ENCODE results near the gene STXBP4.

The STXBP4 gene

DNA sequence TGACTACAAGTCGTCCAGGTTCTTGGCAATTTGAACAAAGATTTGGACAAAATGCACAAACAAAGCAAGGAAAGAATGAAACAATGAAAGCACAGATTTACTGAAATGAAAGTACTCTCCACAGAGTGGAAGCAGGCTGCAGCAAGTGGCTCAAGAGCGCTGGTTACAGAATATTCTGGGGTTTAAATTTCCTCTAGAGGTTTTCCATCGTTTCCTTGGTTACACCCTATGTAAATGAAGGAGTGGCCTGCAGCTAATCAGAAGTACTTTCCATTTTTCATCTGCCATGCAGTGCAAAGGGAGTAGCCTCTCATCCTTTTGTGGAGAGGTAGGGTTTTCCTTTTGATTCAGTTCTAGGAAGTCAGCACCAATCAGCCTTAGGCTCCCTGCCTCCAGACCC, 11.8 kb downstream of the STXBP4 start:
- peaks cover 4% of the 10 kb centered on the region for H3K9me3 ChIP-seq (ENCODE audit: control insufficient read depth, insufficient read depth, low read length)
- H3K4me1 ChIP-seq (ENCODE audit: insufficient read depth, low read length): no peaks in the 10 kb centered on the region
- no peaks in the 10 kb centered on the region; the same call in 1 of the 2 replicates for H3K36me3 ChIP-seq (ENCODE audit: insufficient read depth, low read length)
- no peak overlapping the region for H3K9ac ChIP-seq (ENCODE audit: low read depth, low read length)

- H3K36me3 ChIP-seq (ENCODE audit: insufficient read depth, low read length): no peaks in the 10 kb centered on the region; the same call in 1 of the 2 replicates
- no peak overlapping the region for H3K9ac ChIP-seq (ENCODE audit: low read depth, low read length)
- H3K9me3 ChIP-seq (ENCODE audit: control insufficient read depth, insufficient read depth, low read length): peaks cover 4% of the 10 kb centered on the region
- H3K4me1 ChIP-seq (ENCODE audit: insufficient read depth, low read length): peaks cover 5% of the 10 kb centered on the region; the same call in 1 of the 2 replicates
These were observed 13.8 kb downstream of the STXBP4 start for GRCh38 chr17:54982399-54982798.

GRCh38 chr17:54983260-54983659, 14.7 kb downstream of the STXBP4 start:
- Histone ChIP-seq H3K9me3 (ENCODE audit: control insufficient read depth, insufficient read depth, low read length) (peaks cover 4% of the 10 kb centered on the region), H3K9ac (ENCODE audit: low read depth, low read length) (no peak overlapping the region), H3K4me1 (ENCODE audit: insufficient read depth, low read length) (peaks cover 5% of the 10 kb centered on the region; the same call in 1 of the 2 replicates), H3K36me3 (ENCODE audit: insufficient read depth, low read length) (no peaks in the 10 kb centered on the region; the same call in 1 of the 2 replicates)

DNA sequence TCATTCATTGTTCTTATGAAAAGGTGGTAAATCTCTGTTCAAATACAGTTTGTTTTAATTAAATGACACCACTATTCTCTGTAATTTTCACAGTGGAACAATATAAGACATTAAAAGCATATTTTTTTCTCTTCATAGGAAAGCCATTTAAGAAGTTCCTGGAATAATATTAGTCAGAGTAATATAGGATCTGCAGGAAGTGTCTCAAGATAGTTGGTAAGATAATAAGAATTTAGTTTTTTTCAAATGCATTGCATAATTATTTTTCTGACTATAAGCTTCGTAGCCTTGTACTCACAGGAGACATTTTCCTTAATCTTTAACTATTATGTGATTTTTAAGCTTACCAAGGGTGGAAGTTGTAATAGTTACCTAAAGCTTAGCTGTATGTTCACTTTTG, 16.9 kb downstream of the STXBP4 start:
- no peaks in the 10 kb centered on the region; the same call in 1 of the 2 replicates for H3K36me3 ChIP-seq (ENCODE audit: insufficient read depth, low read length)
- H3K4me1 ChIP-seq (ENCODE audit: insufficient read depth, low read length): peaks cover 5% of the 10 kb centered on the region; the same call in 1 of the 2 replicates
- no peaks in the 10 kb centered on the region for H3K9me3 ChIP-seq (ENCODE audit: control insufficient read depth, insufficient read depth, low read length)
- H3K9ac ChIP-seq (ENCODE audit: low read depth, low read length): no peak overlapping the region

GRCh38 chr17:54990118-54990517, 21.6 kb downstream of the STXBP4 start:
- no peak overlapping the region for H3K9ac ChIP-seq (ENCODE audit: low read depth, low read length)
- H3K36me3 ChIP-seq (ENCODE audit: insufficient read depth, low read length): no peaks in the 10 kb centered on the region
- H3K9me3 ChIP-seq (ENCODE audit: control insufficient read depth, insufficient read depth, low read length): no peaks in the 10 kb centered on the region
- H3K4me1 ChIP-seq (ENCODE audit: insufficient read depth, low read length): peaks cover 5% of the 10 kb centered on the region; the same call in 1 of the 2 replicates

GRCh38 chr17:54991567-54991966, 23.0 kb downstream of the STXBP4 start:
- peaks cover 3% of the 10 kb centered on the region; the same call in 1 of the 2 replicates for H3K36me3 ChIP-seq (ENCODE audit: insufficient read depth, low read length)
- no peak overlapping the region for H3K9ac ChIP-seq (ENCODE audit: low read depth, low read length)
- H3K9me3 ChIP-seq (ENCODE audit: control insufficient read depth, insufficient read depth, low read length): no peaks in the 10 kb centered on the region
- H3K4me1 ChIP-seq (ENCODE audit: insufficient read depth, low read length): peaks cover 5% of the 10 kb centered on the region; the same call in 1 of the 2 replicates

- no peaks in the 10 kb centered on the region for H3K4me1 ChIP-seq (ENCODE audit: insufficient read depth, low read length)
- no peaks in the 10 kb centered on the region for H3K9me3 ChIP-seq (ENCODE audit: control insufficient read depth, insufficient read depth, low read length)
- H3K9ac ChIP-seq (ENCODE audit: low read depth, low read length): no peak overlapping the region
- peaks cover 3% of the 10 kb centered on the region; the same call in 1 of the 2 replicates for H3K36me3 ChIP-seq (ENCODE audit: insufficient read depth, low read length)
These were observed 24.5 kb downstream of the STXBP4 start for GRCh38 chr17:54992797-54993639.

DNA sequence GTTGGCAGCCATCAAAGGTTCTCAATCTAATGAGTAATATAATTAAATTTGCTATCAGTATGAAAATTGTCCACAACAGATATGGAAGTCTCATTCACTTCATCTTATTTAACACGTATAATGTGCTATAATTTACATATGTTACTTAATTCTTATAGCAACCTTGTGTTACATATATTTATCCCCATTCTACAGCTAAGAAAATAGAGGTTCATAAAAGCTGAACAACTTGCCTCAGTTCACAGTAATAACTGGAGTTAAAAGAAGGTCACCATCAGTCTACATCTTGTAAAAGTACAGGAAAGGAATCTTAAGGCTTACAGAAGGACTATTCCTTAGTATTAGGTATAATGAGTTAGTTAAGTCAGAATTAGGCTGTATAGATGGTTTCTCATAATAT, 27.9 kb downstream of the STXBP4 start:
- H3K36me3 ChIP-seq (ENCODE audit: insufficient read depth, low read length): peaks cover 3% of the 10 kb centered on the region; the same call in 1 of the 2 replicates
- H3K9me3 ChIP-seq (ENCODE audit: control insufficient read depth, insufficient read depth, low read length): no peaks in the 10 kb centered on the region
- H3K9ac ChIP-seq (ENCODE audit: low read depth, low read length): no peak overlapping the region
- no peaks in the 10 kb centered on the region for H3K4me1 ChIP-seq (ENCODE audit: insufficient read depth, low read length)

DNA sequence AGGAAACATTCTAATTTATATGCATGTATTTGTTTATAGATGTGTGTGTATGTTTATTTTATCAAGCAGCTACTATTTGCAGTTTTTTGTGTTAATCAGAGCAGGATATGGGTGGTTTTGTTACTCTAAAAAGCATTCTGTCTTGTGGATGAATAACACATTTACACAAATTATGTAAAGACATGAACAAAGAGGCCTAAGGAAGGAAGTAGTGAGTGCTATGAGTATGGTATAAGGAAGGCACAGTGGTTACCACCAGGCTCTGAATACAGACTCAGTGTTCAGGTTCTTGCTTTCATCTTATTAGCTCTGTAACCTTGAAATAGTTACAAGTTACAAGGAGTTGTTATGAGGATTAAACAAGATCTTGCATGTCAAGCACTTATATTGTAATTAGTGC, 33.9 kb downstream of the STXBP4 start:
- Histone ChIP-seq H3K9me3 (ENCODE audit: control insufficient read depth, insufficient read depth, low read length) (no peaks in the 10 kb centered on the region), H3K4me1 (ENCODE audit: insufficient read depth, low read length) (peaks cover 7% of the 10 kb centered on the region; the same call in 1 of the 2 replicates), H3K36me3 (ENCODE audit: insufficient read depth, low read length) (no peaks in the 10 kb centered on the region), H3K9ac (ENCODE audit: low read depth, low read length) (no peak overlapping the region)

DNA sequence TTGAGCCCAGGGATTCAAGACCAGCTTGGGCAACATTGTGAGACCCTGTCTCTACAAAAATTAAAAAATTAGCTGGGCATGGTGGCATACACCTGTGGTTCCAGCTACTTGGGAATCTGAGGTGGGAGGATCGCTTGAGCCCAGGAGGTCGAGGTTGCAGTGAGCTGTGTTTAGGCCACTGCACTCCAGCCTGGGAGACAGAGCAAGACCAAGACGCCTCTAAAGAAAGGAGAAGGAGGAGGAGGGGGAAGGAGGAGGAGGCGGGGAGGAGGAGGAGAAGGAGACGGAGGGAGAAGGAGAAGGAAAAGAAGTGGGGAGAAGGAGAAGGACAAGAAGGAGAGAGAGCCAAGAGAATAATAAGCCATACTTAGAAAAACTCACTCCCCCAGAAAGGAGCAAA, 35.9 kb downstream of the STXBP4 start:
- Histone ChIP-seq H3K4me1 (ENCODE audit: insufficient read depth, low read length) (peaks cover 7% of the 10 kb centered on the region; the same call in 1 of the 2 replicates), H3K36me3 (ENCODE audit: insufficient read depth, low read length) (no peaks in the 10 kb centered on the region), H3K9me3 (ENCODE audit: control insufficient read depth, insufficient read depth, low read length) (no peaks in the 10 kb centered on the region), H3K9ac (ENCODE audit: low read depth, low read length) (no peak overlapping the region)

DNA sequence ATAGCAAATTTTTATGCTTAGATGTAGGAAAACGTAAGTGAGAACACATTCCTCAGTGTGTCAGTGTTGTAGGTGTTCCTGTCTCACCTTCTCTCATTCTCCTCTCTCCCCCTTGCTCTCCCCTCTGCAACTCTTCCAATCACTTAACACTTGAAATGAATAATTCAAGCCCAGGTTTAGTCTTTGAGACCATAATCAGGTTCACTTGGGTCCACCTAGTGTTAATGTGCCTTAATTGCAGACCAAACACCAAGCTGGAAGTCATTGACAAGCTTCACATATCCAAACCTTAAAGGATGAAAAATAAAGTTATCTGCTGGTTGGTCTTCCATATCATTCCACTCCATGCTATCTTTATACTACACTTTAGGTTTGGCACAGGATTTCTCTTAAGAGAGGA, 37.0 kb downstream of the STXBP4 start:
- H3K4me1 ChIP-seq (ENCODE audit: insufficient read depth, low read length): peaks cover 7% of the 10 kb centered on the region; the same call in 1 of the 2 replicates
- no peaks in the 10 kb centered on the region for H3K9me3 ChIP-seq (ENCODE audit: control insufficient read depth, insufficient read depth, low read length)
- H3K36me3 ChIP-seq (ENCODE audit: insufficient read depth, low read length): no peaks in the 10 kb centered on the region
- no peak overlapping the region for H3K9ac ChIP-seq (ENCODE audit: low read depth, low read length)

DNA sequence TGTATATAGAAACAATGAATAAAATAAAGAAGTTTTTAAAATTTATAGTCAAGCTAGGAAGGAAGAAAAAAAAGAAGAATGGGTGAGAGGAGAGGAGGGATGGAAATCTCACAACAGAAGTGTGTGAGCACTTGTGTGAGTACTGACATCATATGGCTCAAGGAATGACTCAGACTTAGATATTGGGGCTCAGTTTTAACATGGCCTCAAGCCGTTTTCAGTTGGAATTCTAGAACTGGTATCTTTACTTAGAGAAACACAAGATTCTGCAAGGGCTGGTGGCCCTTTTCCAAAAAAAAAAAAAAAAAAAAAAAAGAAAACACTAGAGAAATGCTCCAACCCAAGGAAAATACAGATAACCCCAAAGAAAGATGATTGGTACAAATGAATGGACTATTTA, 55.1 kb downstream of the STXBP4 start:
- no peaks in the 10 kb centered on the region; the same call in 1 of the 2 replicates for H3K36me3 ChIP-seq (ENCODE audit: insufficient read depth, low read length)
- H3K9me3 ChIP-seq (ENCODE audit: control insufficient read depth, insufficient read depth, low read length): no peaks in the 10 kb centered on the region
- H3K4me1 ChIP-seq (ENCODE audit: insufficient read depth, low read length): no peaks in the 10 kb centered on the region
- no peak overlapping the region for H3K9ac ChIP-seq (ENCODE audit: low read depth, low read length)

GRCh38 chr17:55037828-55038227, 69.3 kb downstream of the STXBP4 start:
- Histone ChIP-seq H3K9me3 (ENCODE audit: control insufficient read depth, insufficient read depth, low read length) (no peaks in the 10 kb centered on the region), H3K4me1 (ENCODE audit: insufficient read depth, low read length) (no peaks in the 10 kb centered on the region), H3K9ac (ENCODE audit: low read depth, low read length) (no peak overlapping the region), H3K36me3 (ENCODE audit: insufficient read depth, low read length) (no peaks in the 10 kb centered on the region)

DNA sequence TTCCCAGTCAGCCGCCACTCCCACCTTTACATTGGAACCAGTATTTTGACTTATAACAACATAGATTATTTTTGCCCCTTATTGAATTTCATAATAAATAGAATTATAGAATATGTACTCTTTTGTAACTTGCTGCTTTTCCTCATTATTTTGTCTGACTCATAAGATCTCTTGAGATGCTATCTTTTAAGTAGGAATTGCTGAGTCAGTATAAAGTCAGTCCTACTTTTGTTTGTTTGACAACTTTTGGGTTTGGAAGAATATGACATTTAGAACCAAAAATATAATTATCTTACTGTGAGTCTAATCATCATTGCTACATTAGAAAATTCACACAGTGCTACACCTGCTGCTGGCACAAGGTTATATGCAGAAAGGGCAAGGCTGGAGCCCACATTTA, 69.7 kb downstream of the STXBP4 start:
- no peaks in the 10 kb centered on the region for H3K36me3 ChIP-seq (ENCODE audit: insufficient read depth, low read length)
- H3K9ac ChIP-seq (ENCODE audit: low read depth, low read length): no peak overlapping the region
- H3K4me1 ChIP-seq (ENCODE audit: insufficient read depth, low read length): no peaks in the 10 kb centered on the region
- H3K9me3 ChIP-seq (ENCODE audit: control insufficient read depth, insufficient read depth, low read length): no peaks in the 10 kb centered on the region

DNA sequence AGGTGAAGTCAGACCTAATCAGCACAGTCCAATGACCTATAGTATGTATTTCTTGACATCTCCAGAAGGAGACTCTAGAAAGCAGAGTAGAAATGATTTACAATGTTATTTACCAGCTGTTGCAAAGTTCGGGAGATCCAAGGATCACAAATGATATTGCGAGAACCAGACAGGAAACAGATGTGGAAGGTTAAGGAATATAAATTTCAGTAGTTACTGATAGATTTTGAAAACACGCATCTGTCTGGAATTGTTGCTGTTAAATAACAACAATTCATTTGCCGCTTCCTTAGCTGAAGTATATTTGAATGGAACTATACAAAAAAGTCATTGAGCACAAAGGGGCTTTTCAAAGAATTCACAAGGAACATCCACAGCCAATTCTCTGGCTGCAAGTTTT, 72.0 kb downstream of the STXBP4 start:
- Histone ChIP-seq H3K4me1 (ENCODE audit: insufficient read depth, low read length) (no peaks in the 10 kb centered on the region), H3K9ac (ENCODE audit: low read depth, low read length) (no peak overlapping the region), H3K36me3 (ENCODE audit: insufficient read depth, low read length) (no peaks in the 10 kb centered on the region), H3K9me3 (ENCODE audit: control insufficient read depth, insufficient read depth, low read length) (no peaks in the 10 kb centered on the region)
